NOMO-1 (cell line): ENCODE measurements around the gene IFT81.
"Not testable (repeated sequence)": the region's sequence is repeated elsewhere in the genome, so short reads cannot be mapped to it uniquely, and the experiment has no call there.

Experiments used
- DNase-seq, 2 experiments: peaks; one replicate each; lab custom pipeline; 2025; ENCODE audit not compliant: unreplicated experiment in 2 of 2; lab: John Stamatoyannopoulos, UW

The IFT81 gene

DNA sequence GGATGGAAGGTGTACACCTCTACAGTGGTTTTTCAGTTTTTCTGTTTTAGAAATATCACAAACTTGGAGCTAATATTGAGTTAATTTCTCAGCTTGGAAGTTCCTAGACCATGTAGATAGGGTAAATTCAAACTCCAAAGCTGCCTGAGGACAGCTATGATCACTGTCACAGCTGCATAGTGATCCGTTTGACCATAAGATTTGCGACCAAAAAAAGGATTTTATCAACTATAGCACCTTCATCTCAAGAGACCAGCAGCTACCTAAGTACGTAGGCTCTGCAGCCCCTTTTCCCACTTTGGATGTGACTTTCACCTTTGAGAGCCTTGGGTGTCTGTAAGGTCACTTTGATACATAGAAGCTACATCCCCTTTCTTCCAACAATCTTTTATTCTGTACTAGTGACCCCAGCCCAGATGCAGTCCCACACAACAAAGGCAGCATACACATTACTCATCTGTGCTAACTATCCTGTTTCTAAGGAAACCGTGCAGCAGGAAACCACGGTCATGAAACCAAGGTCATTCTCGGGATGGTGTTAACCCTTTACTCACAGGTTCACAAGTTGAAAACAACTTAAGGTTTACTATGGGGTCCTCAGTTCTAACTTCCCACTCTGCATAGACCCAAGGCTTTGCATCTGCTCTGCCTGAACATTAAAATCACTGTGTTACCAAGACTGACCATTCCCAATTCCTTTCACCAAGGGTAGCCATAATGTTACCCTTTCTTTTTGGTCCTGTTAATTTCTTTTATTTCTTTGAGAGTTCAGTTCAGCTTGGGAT lies 75.4 kb downstream of the IFT81 start:
- DNase-seq, result peak; percentile 3 to 40

GRCh38 chr12:110200124-110200417 lies 75.9 kb downstream of the IFT81 start:
- no peak for DNase-seq

DNA sequence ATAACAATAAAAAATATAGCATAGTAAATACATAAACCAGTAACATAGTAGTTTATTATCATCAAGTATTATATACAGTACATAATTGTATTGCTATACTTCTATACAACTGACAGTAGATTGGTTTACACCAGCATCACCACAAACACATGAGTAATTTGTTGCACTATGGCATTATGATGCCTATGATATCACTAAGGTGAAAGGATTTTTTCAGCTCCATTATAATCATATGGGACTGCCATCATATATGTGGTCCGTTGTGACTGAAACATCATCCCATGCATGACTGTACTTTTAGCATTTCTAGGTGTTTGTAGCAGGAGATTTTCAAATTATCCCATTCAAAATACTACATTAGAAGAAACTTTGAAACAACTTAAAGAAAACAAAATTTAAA lies 77.8 kb downstream of the IFT81 start:
- DNase-seq, result no peak

GRCh38 chr12:110203546-110203945 lies 79.4 kb downstream of the IFT81 start:
- no peak for DNase-seq

DNA sequence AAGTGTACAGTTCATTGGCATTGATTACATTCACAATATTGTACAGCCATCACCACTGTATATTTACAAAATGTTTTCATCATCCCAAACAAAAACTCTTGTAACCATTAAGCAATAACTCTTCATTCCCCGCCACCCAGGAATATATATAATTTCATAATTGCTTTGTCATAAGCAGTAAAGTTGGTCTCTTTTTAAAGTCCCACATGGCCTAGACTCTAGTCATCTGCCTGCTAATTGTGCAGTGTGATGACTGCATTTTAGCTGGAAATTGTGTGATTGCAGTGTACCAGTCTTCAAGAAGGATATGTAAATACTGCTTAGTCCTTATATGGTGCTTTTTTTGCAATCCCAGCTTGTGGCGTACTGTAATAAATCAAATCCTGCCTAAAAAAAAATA lies 81.8 kb downstream of the IFT81 start:
- DNase-seq, result peak in 1 of 2 experiments; percentile 9

GRCh38 chr12:110211639-110212536 lies 87.7 kb downstream of the IFT81 start:
- DNase-seq, result not testable (repeated sequence)

GRCh38 chr12:110217996-110218674 lies 94.0 kb downstream of the IFT81 start:
- no peak for DNase-seq

DNA sequence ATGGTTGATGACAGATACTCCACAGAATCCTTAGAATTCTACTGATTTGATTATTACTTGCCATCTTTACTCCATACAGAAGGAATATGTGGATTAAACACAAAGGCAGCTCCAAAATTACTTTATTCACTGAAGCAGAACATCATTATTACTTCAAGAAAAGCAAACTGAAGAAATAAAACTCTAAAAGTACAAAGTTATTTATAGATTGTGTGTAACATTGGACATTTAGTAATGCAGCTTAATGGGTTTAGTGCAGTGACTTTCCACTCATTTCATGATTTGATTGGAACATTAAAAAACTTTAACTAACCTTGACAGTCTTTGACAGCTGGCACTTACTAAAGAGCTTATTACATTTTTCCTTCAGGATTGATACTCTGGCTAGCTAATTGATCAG lies 97.9 kb downstream of the IFT81 start:
- DNase-seq, result no peak

DNA sequence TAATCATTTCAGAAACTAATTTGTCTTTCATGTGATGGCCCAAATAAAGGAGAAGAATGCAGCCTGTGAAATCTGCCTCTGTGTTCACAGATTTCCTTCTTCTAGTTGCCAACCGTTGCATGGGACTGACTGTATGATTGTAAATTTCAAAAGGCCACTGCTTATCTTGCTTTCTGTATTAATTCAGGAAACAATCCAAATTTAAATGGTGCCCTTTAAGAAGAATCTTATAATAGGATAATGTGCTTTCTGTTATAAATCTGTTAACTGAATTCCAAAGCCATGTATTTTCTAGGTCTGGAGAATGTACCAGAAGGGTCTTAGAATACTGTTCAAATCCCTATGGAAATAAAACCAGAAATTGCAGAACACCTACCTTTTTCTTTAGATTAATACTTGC lies 98.3 kb downstream of the IFT81 start:
- DNase-seq, result no peak

GRCh38 chr12:110223777-110224378 lies 99.7 kb downstream of the IFT81 start:
- no peak for DNase-seq

DNA sequence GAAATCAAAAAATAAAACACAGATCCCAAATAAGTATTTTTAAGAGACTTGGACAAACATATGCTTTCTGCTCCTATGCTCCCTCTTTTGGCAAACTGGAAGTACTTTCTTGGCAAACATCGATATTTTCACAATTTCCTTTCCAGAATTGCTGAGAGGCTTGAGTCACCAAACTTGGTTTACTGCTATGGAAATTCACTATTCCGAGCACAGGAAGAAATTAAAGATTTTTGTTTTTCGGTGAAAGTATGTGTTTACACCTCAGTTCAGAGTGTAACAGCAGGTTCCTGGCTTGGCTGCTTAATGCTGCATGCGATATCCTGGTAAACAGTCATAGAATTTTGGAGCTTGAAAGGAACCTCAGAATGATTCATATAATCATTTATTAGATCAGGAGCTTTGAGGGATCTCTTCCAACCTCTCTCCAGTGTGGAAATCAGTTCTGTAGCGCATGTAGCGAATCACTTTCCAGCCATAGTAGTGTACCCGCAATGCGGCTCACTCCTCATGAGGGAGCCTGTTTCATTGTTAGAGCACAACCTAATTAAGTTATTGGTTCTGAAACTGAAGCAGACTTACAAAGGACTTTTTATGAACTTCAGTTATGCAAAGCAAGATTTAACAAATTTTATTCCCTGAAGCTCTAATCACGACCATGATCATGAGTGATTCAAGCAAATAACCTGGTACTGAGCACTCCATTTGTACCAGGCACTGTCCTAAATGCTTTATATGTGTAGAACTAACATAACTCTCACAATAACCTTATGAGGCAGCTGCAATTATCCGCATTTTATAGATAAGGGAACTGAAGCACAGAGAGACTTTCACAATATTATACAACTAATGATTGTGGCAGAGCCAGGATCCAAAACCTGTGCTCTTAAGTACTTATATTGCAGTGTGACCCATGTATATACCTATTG lies 100.5 kb downstream of the IFT81 start:
- peak; percentile 19 to 62 for DNase-seq

GRCh38 chr12:110227138-110227537 lies 103.0 kb downstream of the IFT81 start:
- DNase-seq, result no peak

DNA sequence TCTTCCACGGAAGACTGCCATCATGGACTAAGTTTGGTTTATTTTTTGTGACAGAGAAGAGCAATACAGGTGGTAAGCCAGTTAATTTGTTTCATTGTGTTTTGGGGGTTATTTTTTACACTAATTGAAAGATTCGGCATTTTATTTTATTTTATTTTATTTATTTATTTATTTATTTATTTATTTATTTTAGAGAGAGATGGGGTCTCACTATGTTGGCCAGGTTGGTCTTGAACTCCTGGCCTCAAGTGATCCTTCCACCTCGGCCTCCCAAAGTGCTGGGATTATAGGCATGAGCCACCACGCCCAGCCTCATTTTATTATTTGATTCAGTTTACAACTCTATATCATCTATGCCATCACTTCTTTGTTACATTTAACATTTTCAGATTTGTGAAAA lies 104.2 kb downstream of the IFT81 start:
- DNase-seq, result not testable (repeated sequence)

DNA sequence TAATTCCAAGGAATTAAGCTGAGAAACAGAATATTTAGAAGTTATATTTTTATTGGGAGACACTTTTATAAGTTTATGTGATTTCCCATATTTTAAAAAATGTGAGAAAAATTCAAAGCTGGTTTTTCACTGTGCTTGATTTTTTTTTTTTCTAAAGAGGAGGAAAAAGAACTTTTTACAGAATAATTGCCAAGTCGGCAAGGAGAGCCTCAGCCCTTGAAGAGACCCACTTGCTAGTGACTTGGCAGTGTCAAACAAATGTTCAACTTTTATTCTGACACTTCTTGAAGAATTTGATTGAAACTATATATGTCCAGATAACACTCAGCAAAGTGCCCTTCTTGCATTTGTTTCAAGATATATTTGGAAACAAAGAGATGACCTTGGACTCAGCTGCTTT lies 104.6 kb downstream of the IFT81 start:
- DNase-seq, result no peak

- no peak for DNase-seq
Observed at GRCh38 chr12:110229409-110229808, 105.3 kb downstream of the IFT81 start.

GRCh38 chr12:110230655-110231054 lies 106.5 kb downstream of the IFT81 start:
- DNase-seq, result no peak

- DNase-seq, result no peak
Observed at GRCh38 chr12:110233212-110233903, 109.2 kb downstream of the IFT81 start.

DNA sequence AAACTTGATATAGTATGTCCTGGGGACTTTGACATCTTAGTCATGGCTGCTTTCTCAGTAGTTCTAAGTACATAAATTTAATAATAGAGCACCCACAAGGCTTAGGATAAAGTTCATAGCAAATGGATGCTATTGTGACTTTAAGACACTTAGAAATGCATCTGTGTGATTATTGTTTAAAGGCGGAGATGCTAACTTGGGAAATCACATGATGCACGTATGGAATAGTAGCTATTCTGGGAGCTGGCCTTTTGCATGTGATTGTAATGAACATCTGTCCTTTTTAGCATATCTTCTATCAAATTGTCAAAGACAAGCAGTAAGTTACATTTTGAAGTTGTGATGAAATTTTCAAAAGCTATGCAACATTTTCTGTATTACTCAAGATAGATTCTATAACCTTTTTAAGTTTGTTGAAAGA lies 110.2 kb downstream of the IFT81 start:
- peak; percentile 55 to 97 for DNase-seq

DNA sequence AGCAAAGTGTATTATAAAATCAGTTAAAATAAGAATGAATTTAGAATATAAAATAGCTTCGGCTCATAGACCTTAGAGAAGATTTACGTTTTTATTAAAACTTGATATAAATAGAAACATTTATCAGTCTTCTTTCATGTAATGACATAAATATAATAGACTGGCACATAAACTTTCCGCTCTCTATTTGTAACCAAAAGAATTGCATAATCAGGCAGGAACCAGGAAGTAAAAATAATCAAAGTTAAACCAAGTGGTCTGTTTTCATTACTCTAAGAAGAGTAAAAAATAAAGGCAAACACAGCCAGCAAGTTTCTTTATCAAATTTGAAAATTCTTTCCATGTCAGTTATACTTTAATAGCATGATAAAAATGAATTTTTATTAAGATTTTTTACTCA lies 110.6 kb downstream of the IFT81 start:
- peak; percentile 55 to 97 for DNase-seq
